Midbrain (tissue), 1 donor: ENCODE measurements around the gene CIART.
"Not testable (repeated sequence)": the region's sequence is repeated elsewhere in the genome, so short reads cannot be mapped to it uniquely, and the experiment has no call there.

Experiments used
- DNase-seq: peaks from one replicate; lab custom pipeline; 2025; lab: John Stamatoyannopoulos, UW

Gene CIART

GRCh38 chr1:150281758-150282557 is at the start of gene CIART:
Gene CIART, plus strand, starts transcription at chr1:150282554. Its CDS starts 714 bp downstream, at chr1:150283268.
- peak; percentile 95 for DNase-seq

- not testable (repeated sequence) for DNase-seq
Observed at GRCh38 chr1:150232921-150233320, 49.4 kb upstream of the CIART start.

- DNase-seq: peak; percentile 35
Observed at GRCh38 chr1:150233359-150234308, 48.7 kb upstream of the CIART start.

GRCh38 chr1:150234309-150234565 is 48.1 kb upstream of the CIART start:
- peak; percentile 72 for DNase-seq

GRCh38 chr1:150234566-150235293 is 47.6 kb upstream of the CIART start:
- DNase-seq: peak; percentile 72

- no peak for DNase-seq
Observed at GRCh38 chr1:150235294-150235851, 47.0 kb upstream of the CIART start.

GRCh38 chr1:150235852-150236613 is 46.3 kb upstream of the CIART start, which contains the start of gene ANP32E:
Gene ANP32E, minus strand, starts transcription at chr1:150236112. Its CDS starts 326 bp downstream, at chr1:150235786.
- DNase-seq: peak; percentile 96

GRCh38 chr1:150236614-150237100 is 45.7 kb upstream of the CIART start:
- no peak for DNase-seq

GRCh38 chr1:150237176-150237575 is 45.2 kb upstream of the CIART start:
- DNase-seq: not testable (repeated sequence)

GRCh38 chr1:150237746-150238145 is 44.6 kb upstream of the CIART start:
- DNase-seq: no peak

- no peak for DNase-seq
Observed at GRCh38 chr1:150243003-150243402, 39.4 kb upstream of the CIART start.

GRCh38 chr1:150249936-150250335 is 32.4 kb upstream of the CIART start:
- DNase-seq: no peak

GRCh38 chr1:150256198-150256553 is 26.2 kb upstream of the CIART start:
- no peak for DNase-seq

GRCh38 chr1:150256554-150257341 is 25.6 kb upstream of the CIART start:
- DNase-seq: peak; percentile 75

- peak; percentile 43 for DNase-seq
Observed at GRCh38 chr1:150257624-150258585, 24.4 kb upstream of the CIART start, which contains the start of gene CA14. Gene CA14, plus strand, starts transcription at chr1:150257774. Its CDS starts 355 bp downstream, at chr1:150258129.

GRCh38 chr1:150259217-150259616 is 23.1 kb upstream of the CIART start:
- DNase-seq: peak; percentile 42

GRCh38 chr1:150259758-150260669 is 22.3 kb upstream of the CIART start:
- DNase-seq: no peak

- DNase-seq: no peak
Observed at GRCh38 chr1:150261367-150261766, 21.0 kb upstream of the CIART start.
